IMR-90 (cell line): ENCODE measurements around the gene C1orf52. TPM values are rescaled to one million over a fixed set of nuclear protein-coding genes. Genes with fewer than 3 reads are reported as not detected.

Experiments
- ATAC-seq: fragments of 200-7000 bp; cut with Tn5 transposase; 2 replicates; pipeline ENCODE4 v1.9.1; 2020; ENCODE audit warnings: low read depth, mild to moderate bottlenecking, moderate library complexity
- BruUV-seq: library from RNA; stranded (reverse); fragments of 400-500 nt; replicated peaks from 2 replicates; lab custom pipeline; 2021; lab: Mats Ljungman, UMichigan
- CTCF ChIA-PET: fragments of 300-600 bp; formaldehyde crosslinking; extraction: SDS; loops from one replicate; lab custom pipeline; 2021; ENCODE audit warnings: antibody characterized with exemption; lab: Yijun Ruan, JAX
- POLR2A ChIA-PET: fragments of 300-600 bp; sonication (Branson Sonifier 250); formaldehyde crosslinking; loops from one replicate; lab custom pipeline; 2022; ENCODE audit warnings: antibody characterized with exemption; ENCODE audit not compliant: unreplicated experiment; lab: Charles Lee
- DNase-seq: peaks from one replicate; pipeline ENCODE4 v3.0.0; 2013
- H2AFZ ChIP-seq: replicated peaks from 2 replicates; pipeline ENCODE3; 2013; ENCODE audit warnings: low read length, mild to moderate bottlenecking; ENCODE audit not compliant: poor library complexity
- H2AK5ac ChIP-seq: 2 replicates; pipeline ENCODE4 v1.6.1; 2013; ENCODE audit warnings: low read depth, low read length, inconsistent platforms
- H2AK9ac ChIP-seq: replicated peaks from 2 replicates; pipeline ENCODE3; 2013; ENCODE audit warnings: mild to moderate bottlenecking, low read depth, low read length, moderate library complexity; ENCODE audit not compliant: poor library complexity
- H2BK120ac ChIP-seq: 2 replicates; pipeline ENCODE4 v1.6.1; 2013; ENCODE audit warnings: low read depth, low read length, inconsistent platforms
- H2BK15ac ChIP-seq: 3 replicates; pipeline ENCODE4 v1.6.1; 2013; ENCODE audit warnings: low read depth, low read length, inconsistent platforms
- H2BK20ac ChIP-seq: 2 replicates; pipeline ENCODE4 v1.6.1; 2013; ENCODE audit warnings: low read depth, mild to moderate bottlenecking, inconsistent platforms, low read length, moderate library complexity
- H2BK5ac ChIP-seq: 2 replicates; pipeline ENCODE4 v1.6.1; 2013; ENCODE audit warnings: mild to moderate bottlenecking, low read depth, low read length, inconsistent platforms; ENCODE audit not compliant: poor library complexity, severe bottlenecking
- H3K14ac ChIP-seq: replicated peaks from 2 replicates; pipeline ENCODE4 v1.6.1; 2013; ENCODE audit warnings: low read depth, low read length, inconsistent platforms
- H3K18ac ChIP-seq: 2 replicates; pipeline ENCODE4 v1.6.1; 2013; ENCODE audit warnings: low read depth, low read length, control low read depth
- H3K23ac ChIP-seq: 2 replicates; pipeline ENCODE4 v1.6.1; 2013; ENCODE audit warnings: low read depth, low read length, inconsistent platforms
- H3K27ac ChIP-seq: 2 replicates; pipeline ENCODE4 v1.5.1; 2013; ENCODE audit warnings: mild to moderate bottlenecking, control low read depth, low read length; ENCODE audit not compliant: insufficient read depth
- H3K27me3 ChIP-seq: 2 replicates; pipeline ENCODE4 v1.6.1; 2013; ENCODE audit warnings: low read length; ENCODE audit not compliant: control insufficient read depth, insufficient read depth
- H3K36me3 ChIP-seq: 2 replicates; pipeline ENCODE4 v1.6.1; 2013; ENCODE audit warnings: low read length, mixed read lengths; ENCODE audit not compliant: control insufficient read depth, insufficient read depth
- H3K4ac ChIP-seq: 2 replicates; pipeline ENCODE4 v1.6.1; 2013; ENCODE audit warnings: low read depth, low read length, inconsistent platforms
- H3K4me1 ChIP-seq: 2 replicates; pipeline ENCODE4 v1.6.1; 2013; ENCODE audit warnings: low read length, mixed read lengths; ENCODE audit not compliant: control insufficient read depth, insufficient read depth
- H3K4me2 ChIP-seq: 2 replicates; pipeline ENCODE4 v1.6.1; 2013; ENCODE audit warnings: low read depth, mild to moderate bottlenecking, control low read depth, low read length, moderate library complexity
- H3K4me3 ChIP-seq: 2 replicates; pipeline ENCODE4 v1.5.1; 2013; ENCODE audit warnings: low read depth, mild to moderate bottlenecking, control low read depth, low read length, moderate library complexity; ENCODE audit not compliant: insufficient read depth
- H3K56ac ChIP-seq: 2 replicates; pipeline ENCODE4 v1.6.1; 2013; ENCODE audit warnings: low read length, inconsistent platforms; ENCODE audit not compliant: insufficient read depth; ENCODE audit errors: extremely low read depth
- H3K79me1 ChIP-seq, 2 experiments: 2 replicates each; pipeline ENCODE4 v1.6.1; 2013; ENCODE audit warnings: low read length in 2 of 2, inconsistent platforms in 1 of 2, low read depth in 1 of 2
- H3K9ac ChIP-seq: 2 replicates; pipeline ENCODE4 v1.6.1; 2013; ENCODE audit warnings: low read depth, low read length, control low read depth
- H3K9me1 ChIP-seq: 2 replicates; pipeline ENCODE4 v1.6.1; 2013; ENCODE audit warnings: low read length, inconsistent platforms; ENCODE audit not compliant: insufficient read depth
- H3K9me3 ChIP-seq: 2 replicates; pipeline ENCODE4 v1.6.1; 2013; ENCODE audit warnings: low read length; ENCODE audit not compliant: control insufficient read depth, insufficient read depth
- H4K20me1 ChIP-seq: 2 replicates; pipeline ENCODE4 v1.6.1; 2013; ENCODE audit warnings: low read length, inconsistent platforms; ENCODE audit not compliant: insufficient read depth
- H4K5ac ChIP-seq: 2 replicates; pipeline ENCODE4 v1.6.1; 2013; ENCODE audit warnings: mild to moderate bottlenecking, low read depth, low read length, control low read depth
- H4K8ac ChIP-seq, 2 experiments: 2 replicates each; pipeline ENCODE4 v1.6.1; 2013; ENCODE audit warnings: low read depth in 2 of 2, low read length in 2 of 2, control low read depth in 1 of 2, inconsistent platforms in 1 of 2
- H4K91ac ChIP-seq: 2 replicates; pipeline ENCODE4 v1.6.1; 2013; ENCODE audit warnings: low read depth, low read length, inconsistent platforms; ENCODE audit not compliant: insufficient read depth
- CEBPB ChIP-seq: IDR thresholded peaks from 2 replicates; pipeline ENCODE4 v1.6.1; 2012; ENCODE audit warnings: low read depth, low read length, improper control_type of control experiment
- CHD1 ChIP-seq: IDR thresholded peaks from 2 replicates; pipeline ENCODE4 v1.6.1; 2012; ENCODE audit warnings: low read depth, low read length, improper control_type of control experiment
- FOS ChIP-seq: fragments of 150-350 bp; IDR thresholded peaks from 2 replicates; pipeline ENCODE4 v1.6.1; 2016; ENCODE audit warnings: low read depth, low read length
- MAFK ChIP-seq: IDR thresholded peaks from 2 replicates; pipeline ENCODE4 v1.6.1; 2012; ENCODE audit warnings: low read depth, low read length, improper control_type of control experiment
- NFE2L2 ChIP-seq: fragments of 150-350 bp; IDR thresholded peaks from 2 replicates; pipeline ENCODE4 v1.6.1; 2016; ENCODE audit warnings: low read depth, mild to moderate bottlenecking, low read length
- POLR2A ChIP-seq: IDR thresholded peaks from 2 replicates; pipeline ENCODE4 v1.6.1; 2012; ENCODE audit warnings: mild to moderate bottlenecking, low read depth, low read length
- RFX5 ChIP-seq: IDR thresholded peaks from 2 replicates; pipeline ENCODE4 v1.8.0; 2012; ENCODE audit warnings: low read depth, mild to moderate bottlenecking, low read length, moderate library complexity
- dilution Hi-C: fragments of 300-500 bp; cut with HindIII; formaldehyde crosslinking; loops from one replicate; pipeline ENCODE4 v1.14.3; 2018; ENCODE audit warnings: low sequenced_read_pairs; ENCODE audit not compliant: unreplicated experiment
- in situ Hi-C: fragments of 300-500 bp; cut with MboI; formaldehyde crosslinking; loops from 3 replicates; pipeline ENCODE4 v1.14.3; 2019; ENCODE audit warnings: low sequenced_read_pairs, inconsistent platforms, mixed read lengths
- intact Hi-C: fragments of 100-400 bp; cut with micrococcal nuclease; formaldehyde crosslinking; loops from 2 replicates; pipeline ENCODE4 v1.10.0; 2022
- polyA plus RNA-seq, 3 experiments: library from polyadenylated mRNA; depleted of rRNA; stranded (reverse); fragments of >200 nt; gene quantifications; 2 replicates each; pipeline ENCODE4 v1.2.3, GENCODE V29; 2012; ENCODE audit warnings: low replicate concordance in 1 of 3
- total RNA-seq: library from RNA; depleted of rRNA; stranded (reverse); fragments of >200 nt; gene quantifications from 2 replicates; pipeline ENCODE4 v1.2.3, GENCODE V29; 2012
- TF ChIP-seq, protein P1 (sequence below): conservative IDR thresholded peaks from 2 replicates; pipeline ENCODE4 v1.5.1; 2012; ENCODE audit warnings: mild to moderate bottlenecking, low read depth, low read length, improper control_type of control experiment

C1orf52 gene
- total and polyA plus RNA-seq, 2 of the 4 experiments (the other 2 are of a cell fraction), result 16.3 to 33.5 TPM

DNA sequence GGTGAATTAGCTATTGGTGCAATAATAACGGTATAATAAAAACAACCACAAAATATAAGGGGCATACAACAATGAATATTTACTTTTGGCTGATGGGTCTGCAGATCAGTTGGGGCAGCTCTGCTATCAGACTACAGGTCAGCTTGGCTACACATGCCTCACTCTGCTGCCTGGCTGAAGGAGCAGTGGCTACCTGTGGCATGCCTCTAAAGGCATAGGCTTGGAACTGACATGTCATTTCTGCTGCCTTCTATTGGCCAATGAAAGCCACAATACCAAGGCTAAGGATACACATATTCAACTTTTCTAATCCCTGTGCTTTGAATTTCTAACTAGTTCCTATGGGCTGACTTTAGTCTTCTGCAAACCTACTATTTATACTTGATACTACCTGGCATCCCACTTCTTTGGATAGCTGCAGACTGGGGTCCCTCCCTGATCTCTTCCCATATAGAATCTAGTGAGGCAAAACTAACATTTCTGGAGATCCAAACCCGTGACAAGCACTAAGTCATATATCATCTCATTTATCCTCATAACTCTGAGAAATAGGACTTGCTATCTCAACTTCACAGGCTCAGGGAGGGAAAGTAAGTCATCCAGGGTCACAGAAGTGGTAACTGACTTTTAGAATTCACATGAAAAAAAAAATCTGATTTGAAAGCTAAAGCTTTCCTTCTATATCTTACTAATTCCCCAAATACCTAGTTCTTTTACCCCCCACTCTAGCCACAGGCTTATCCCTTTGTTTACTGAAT lies 39.4 kb downstream of the C1orf52 start (continued):
- TF ChIP-seq, protein P1, sequence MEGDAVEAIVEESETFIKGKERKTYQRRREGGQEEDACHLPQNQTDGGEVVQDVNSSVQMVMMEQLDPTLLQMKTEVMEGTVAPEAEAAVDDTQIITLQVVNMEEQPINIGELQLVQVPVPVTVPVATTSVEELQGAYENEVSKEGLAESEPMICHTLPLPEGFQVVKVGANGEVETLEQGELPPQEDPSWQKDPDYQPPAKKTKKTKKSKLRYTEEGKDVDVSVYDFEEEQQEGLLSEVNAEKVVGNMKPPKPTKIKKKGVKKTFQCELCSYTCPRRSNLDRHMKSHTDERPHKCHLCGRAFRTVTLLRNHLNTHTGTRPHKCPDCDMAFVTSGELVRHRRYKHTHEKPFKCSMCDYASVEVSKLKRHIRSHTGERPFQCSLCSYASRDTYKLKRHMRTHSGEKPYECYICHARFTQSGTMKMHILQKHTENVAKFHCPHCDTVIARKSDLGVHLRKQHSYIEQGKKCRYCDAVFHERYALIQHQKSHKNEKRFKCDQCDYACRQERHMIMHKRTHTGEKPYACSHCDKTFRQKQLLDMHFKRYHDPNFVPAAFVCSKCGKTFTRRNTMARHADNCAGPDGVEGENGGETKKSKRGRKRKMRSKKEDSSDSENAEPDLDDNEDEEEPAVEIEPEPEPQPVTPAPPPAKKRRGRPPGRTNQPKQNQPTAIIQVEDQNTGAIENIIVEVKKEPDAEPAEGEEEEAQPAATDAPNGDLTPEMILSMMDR, result no peak

GRCh38 chr1:85216697-85217096 lies 42.8 kb downstream of the C1orf52 start:
- no peak overlapping the region for H2AK5ac ChIP-seq
- no peak overlapping the region for H4K91ac ChIP-seq
- H3K9ac ChIP-seq, result no peak overlapping the region
- no peak overlapping the region for H2BK120ac ChIP-seq
- no peak overlapping the region for H3K18ac ChIP-seq
- ChIA-PET CTCF (interaction anchor here (0.9 to 1.1 kb wide), 2 partner anchors 38 to 43 kb away, joined by 3 to 5 read pairs; no protein-coding TSS in a partner anchor), POLR2A (no interaction called here)
- H2BK15ac ChIP-seq, result no peak overlapping the region
- H2BK20ac ChIP-seq, result no peak overlapping the region
- no peak overlapping the region for H3K23ac ChIP-seq
- dilution Hi-C loops, result no loop called here
- no peak overlapping the region for H3K27ac ChIP-seq
- H3K4me3 ChIP-seq, result no peak overlapping the region
- no TSS peak for BruUV-seq
- no peaks in the 10 kb centered on the region for H3K9me3 ChIP-seq
- in situ Hi-C loops, result no loop called here
- H3K9me1 ChIP-seq, result peaks cover 7% of the 10 kb centered on the region
- H3K4me1 ChIP-seq, result peaks cover 9% of the 10 kb centered on the region
- no peak overlapping the region for H4K8ac ChIP-seq
- intact Hi-C loops, result no loop called here
- H2BK5ac ChIP-seq, result no peak overlapping the region
- no peak overlapping the region for H3K4me2 ChIP-seq
- H3K36me3 ChIP-seq, result no peaks in the 10 kb centered on the region
- no peak for ATAC-seq
- no peaks in the 10 kb centered on the region for H3K27me3 ChIP-seq
- no peaks in the 10 kb centered on the region for H3K79me1 ChIP-seq
- H3K56ac ChIP-seq, result no peak overlapping the region
- TF ChIP-seq FOS, result no peak
- no peak for TF ChIP-seq CEBPB
- TF ChIP-seq CHD1, result no peak
- no peak for TF ChIP-seq MAFK
- no peak for TF ChIP-seq POLR2A
- TF ChIP-seq RFX5, result no peak
- TF ChIP-seq NFE2L2, result no peak
- no peak overlapping the region for H3K14ac ChIP-seq
- no peak for DNase-seq
- H2AK9ac ChIP-seq, result no peak overlapping the region
- H2AFZ ChIP-seq, result no peak overlapping the region
- no peak overlapping the region for H4K5ac ChIP-seq
- H3K4ac ChIP-seq, result no peak overlapping the region
- H4K20me1 ChIP-seq, result no peaks in the 10 kb centered on the region
